HEK293 (cell line): ENCODE data around the gene GNL2.

ENCODE experiments used
- EGR2 ChIP-seq: fragments of 450-650 bp; formaldehyde crosslinking; IDR thresholded peaks from 2 replicates; pipeline ENCODE4 v1.5.1; 2016; ENCODE audit warnings: low read depth, missing biosample characterization, missing genetic modification characterization
- KLF16 ChIP-seq: fragments of 450-650 bp; formaldehyde crosslinking; IDR thresholded peaks from 2 replicates; pipeline ENCODE4 v1.5.1; 2017; ENCODE audit warnings: missing biosample characterization, missing genetic modification characterization
- OVOL3 ChIP-seq: fragments of 450-650 bp; formaldehyde crosslinking; IDR thresholded peaks from 2 replicates; pipeline ENCODE4 v1.5.1; 2016; ENCODE audit warnings: missing biosample characterization, missing genetic modification characterization
- PRDM1 ChIP-seq: fragments of 450-650 bp; formaldehyde crosslinking; IDR thresholded peaks from 2 replicates; pipeline ENCODE4; 2016; ENCODE audit warnings: missing biosample characterization, missing genetic modification characterization
- SCRT2 ChIP-seq: fragments of 450-650 bp; formaldehyde crosslinking; IDR thresholded peaks from 2 replicates; pipeline ENCODE4 v1.5.1; 2016; ENCODE audit warnings: missing biosample characterization, missing genetic modification characterization
- SP2 ChIP-seq: fragments of 450-650 bp; formaldehyde crosslinking; IDR thresholded peaks from 2 replicates; pipeline ENCODE4 v1.5.1; 2016; ENCODE audit warnings: missing biosample characterization, missing genetic modification characterization
- SP3 ChIP-seq: fragments of 450-650 bp; formaldehyde crosslinking; IDR thresholded peaks from 2 replicates; pipeline ENCODE4 v1.5.1; 2016; ENCODE audit warnings: missing biosample characterization, missing genetic modification characterization
- SP7 ChIP-seq: fragments of 450-650 bp; formaldehyde crosslinking; IDR thresholded peaks from 2 replicates; pipeline ENCODE4 v1.5.1; 2016; ENCODE audit warnings: missing biosample characterization, missing genetic modification characterization
- TRIM28 ChIP-seq: IDR thresholded peaks from 2 replicates; pipeline ENCODE4 v1.6.1; 2011; ENCODE audit warnings: low read length, control low read depth, borderline replicate concordance
- ZBTB17 ChIP-seq: fragments of 450-650 bp; formaldehyde crosslinking; IDR thresholded peaks from 2 replicates; pipeline ENCODE4 v1.5.1; 2016; ENCODE audit warnings: missing biosample characterization, missing genetic modification characterization
- ZEB2 ChIP-seq: fragments of 450-650 bp; formaldehyde crosslinking; IDR thresholded peaks from 2 replicates; pipeline ENCODE4 v1.5.1; 2016; ENCODE audit warnings: missing biosample characterization, missing genetic modification characterization
- ZFHX2 ChIP-seq: fragments of 450-650 bp; formaldehyde crosslinking; conservative IDR thresholded peaks from 2 replicates; pipeline ENCODE4 v1.5.1; 2016; ENCODE audit warnings: missing biosample characterization, missing genetic modification characterization
- ZFP37 ChIP-seq: fragments of 450-650 bp; formaldehyde crosslinking; IDR thresholded peaks from 2 replicates; pipeline ENCODE4 v1.5.1; 2016; ENCODE audit warnings: missing biosample characterization, missing genetic modification characterization
- ZNF121 ChIP-seq: fragments of 450-650 bp; formaldehyde crosslinking; IDR thresholded peaks from 2 replicates; pipeline ENCODE4 v1.5.1; 2016; ENCODE audit warnings: missing biosample characterization, missing genetic modification characterization
- ZNF23 ChIP-seq: fragments of 450-650 bp; formaldehyde crosslinking; IDR thresholded peaks from 2 replicates; pipeline ENCODE4 v1.5.1; 2016; ENCODE audit warnings: missing biosample characterization, missing genetic modification characterization, borderline replicate concordance
- ZNF24 ChIP-seq: fragments of 450-650 bp; formaldehyde crosslinking; IDR thresholded peaks from 2 replicates; pipeline ENCODE4 v1.5.1; 2016; ENCODE audit warnings: missing biosample characterization, missing genetic modification characterization
- ZNF335 ChIP-seq: fragments of 450-650 bp; formaldehyde crosslinking; conservative IDR thresholded peaks from 2 replicates; pipeline ENCODE4 v1.5.1; 2016; ENCODE audit warnings: missing biosample characterization, missing genetic modification characterization
- ZNF391 ChIP-seq: fragments of 450-650 bp; formaldehyde crosslinking; IDR thresholded peaks from 2 replicates; pipeline ENCODE4 v1.5.1; 2016; ENCODE audit warnings: low read depth, missing biosample characterization, missing genetic modification characterization, borderline replicate concordance
- ZNF629 ChIP-seq: fragments of 450-650 bp; formaldehyde crosslinking; IDR thresholded peaks from 2 replicates; pipeline ENCODE4 v1.5.1; 2017; ENCODE audit warnings: missing biosample characterization, missing genetic modification characterization
- ZNF660 ChIP-seq: fragments of 450-650 bp; IDR thresholded peaks from 2 replicates; pipeline ENCODE4 v1.5.1; 2018; ENCODE audit warnings: missing biosample characterization, mild to moderate bottlenecking, missing genetic modification characterization
- ZNF792 ChIP-seq: fragments of 450-650 bp; formaldehyde crosslinking; IDR thresholded peaks from 2 replicates; pipeline ENCODE4 v1.5.1; 2016; ENCODE audit warnings: missing biosample characterization, missing genetic modification characterization
- ZNF843 ChIP-seq: fragments of 450-650 bp; formaldehyde crosslinking; IDR thresholded peaks from 2 replicates; pipeline ENCODE4 v1.5.1; 2016; ENCODE audit warnings: missing biosample characterization, missing genetic modification characterization
- ZXDB ChIP-seq: fragments of 450-650 bp; formaldehyde crosslinking; IDR thresholded peaks from 2 replicates; pipeline ENCODE4 v1.5.1; 2016; ENCODE audit warnings: missing biosample characterization, missing genetic modification characterization
- TF ChIP-seq, protein P1 (sequence below): fragments of 450-650 bp; formaldehyde crosslinking; conservative IDR thresholded peaks from 2 replicates; pipeline ENCODE4 v1.5.1; 2016; ENCODE audit warnings: low read depth, missing biosample characterization, missing genetic modification characterization
- TF ChIP-seq, protein P2 (sequence below): fragments of 450-650 bp; formaldehyde crosslinking; IDR thresholded peaks from 2 replicates; pipeline ENCODE4 v1.5.1; 2016; ENCODE audit warnings: missing biosample characterization, missing genetic modification characterization
- TF ChIP-seq, protein P3 (sequence below): fragments of 450-650 bp; formaldehyde crosslinking; conservative IDR thresholded peaks from 2 replicates; pipeline ENCODE4 v1.5.1; 2016; ENCODE audit warnings: low read depth, missing biosample characterization, missing genetic modification characterization
- TF ChIP-seq, protein P4 (sequence below): fragments of 450-650 bp; formaldehyde crosslinking; IDR thresholded peaks from 2 replicates; pipeline ENCODE4 v1.5.1; 2016; ENCODE audit warnings: missing biosample characterization, missing genetic modification characterization, low read depth

The GNL2 gene

DNA sequence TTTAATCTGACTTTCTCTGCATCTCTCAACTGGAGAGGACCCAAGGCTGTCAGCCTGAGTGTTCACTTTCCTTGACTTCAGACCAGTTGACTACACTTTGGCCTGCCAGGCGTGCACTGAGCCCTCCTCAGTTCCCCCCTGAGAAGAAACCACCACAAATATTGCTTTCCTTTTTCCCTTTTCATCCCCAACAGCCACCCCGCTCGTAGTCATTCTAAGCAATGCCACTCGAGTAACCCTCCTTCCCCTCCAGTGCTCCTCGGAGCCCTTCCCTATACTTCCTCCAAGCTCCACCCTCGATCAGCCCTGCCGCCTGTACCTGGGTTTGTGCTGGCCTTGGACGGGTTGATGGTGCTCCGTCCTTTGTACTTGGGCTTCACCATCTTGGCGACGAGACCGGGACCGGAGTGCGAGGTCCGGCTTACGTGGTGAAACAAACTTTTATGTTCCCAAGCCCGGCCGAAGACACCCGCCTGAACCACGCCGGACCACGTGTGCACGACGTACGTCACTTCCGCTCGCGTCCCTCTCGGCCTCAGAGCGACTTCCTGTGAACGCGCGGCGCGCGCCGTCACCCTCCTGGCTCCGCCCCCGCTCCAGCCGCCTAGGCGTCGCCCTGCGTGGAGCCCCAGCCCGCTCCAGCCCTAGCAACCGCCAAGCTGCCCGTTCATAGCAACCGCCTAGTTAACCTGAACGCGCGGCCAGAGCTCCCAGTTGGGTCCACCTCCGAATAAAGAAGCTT, at the start of gene GNL2 (continued):
- TF ChIP-seq, protein P1, sequence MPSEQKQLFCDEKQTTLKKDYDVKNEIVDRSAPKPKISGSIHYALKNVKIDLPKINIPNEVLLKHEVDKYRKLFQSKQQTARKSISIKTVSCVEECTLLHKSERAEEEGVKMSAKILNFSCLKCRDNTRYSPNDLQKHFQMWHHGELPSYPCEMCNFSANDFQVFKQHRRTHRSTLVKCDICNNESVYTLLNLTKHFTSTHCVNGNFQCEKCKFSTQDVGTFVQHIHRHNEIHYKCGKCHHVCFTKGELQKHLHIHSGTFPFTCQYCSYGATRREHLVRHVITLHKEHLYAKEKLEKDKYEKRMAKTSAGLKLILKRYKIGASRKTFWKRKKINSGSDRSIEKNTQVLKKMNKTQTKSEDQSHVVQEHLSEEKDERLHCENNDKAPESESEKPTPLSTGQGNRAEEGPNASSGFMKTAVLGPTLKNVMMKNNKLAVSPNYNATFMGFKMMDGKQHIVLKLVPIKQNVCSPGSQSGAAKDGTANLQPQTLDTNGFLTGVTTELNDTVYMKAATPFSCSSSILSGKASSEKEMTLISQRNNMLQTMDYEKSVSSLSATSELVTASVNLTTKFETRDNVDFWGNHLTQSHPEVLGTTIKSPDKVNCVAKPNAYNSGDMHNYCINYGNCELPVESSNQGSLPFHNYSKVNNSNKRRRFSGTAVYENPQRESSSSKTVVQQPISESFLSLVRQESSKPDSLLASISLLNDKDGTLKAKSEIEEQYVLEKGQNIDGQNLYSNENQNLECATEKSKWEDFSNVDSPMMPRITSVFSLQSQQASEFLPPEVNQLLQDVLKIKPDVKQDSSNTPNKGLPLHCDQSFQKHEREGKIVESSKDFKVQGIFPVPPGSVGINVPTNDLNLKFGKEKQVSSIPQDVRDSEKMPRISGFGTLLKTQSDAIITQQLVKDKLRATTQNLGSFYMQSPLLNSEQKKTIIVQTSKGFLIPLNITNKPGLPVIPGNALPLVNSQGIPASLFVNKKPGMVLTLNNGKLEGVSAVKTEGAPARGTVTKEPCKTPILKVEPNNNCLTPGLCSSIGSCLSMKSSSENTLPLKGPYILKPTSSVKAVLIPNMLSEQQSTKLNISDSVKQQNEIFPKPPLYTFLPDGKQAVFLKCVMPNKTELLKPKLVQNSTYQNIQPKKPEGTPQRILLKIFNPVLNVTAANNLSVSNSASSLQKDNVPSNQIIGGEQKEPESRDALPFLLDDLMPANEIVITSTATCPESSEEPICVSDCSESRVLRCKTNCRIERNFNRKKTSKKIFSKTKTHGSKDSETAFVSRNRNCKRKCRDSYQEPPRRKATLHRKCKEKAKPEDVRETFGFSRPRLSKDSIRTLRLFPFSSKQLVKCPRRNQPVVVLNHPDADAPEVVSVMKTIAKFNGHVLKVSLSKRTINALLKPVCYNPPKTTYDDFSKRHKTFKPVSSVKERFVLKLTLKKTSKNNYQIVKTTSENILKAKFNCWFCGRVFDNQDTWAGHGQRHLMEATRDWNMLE (tag by site-specific recombination), result peak; percentile 56
- TF ChIP-seq, protein P2, sequence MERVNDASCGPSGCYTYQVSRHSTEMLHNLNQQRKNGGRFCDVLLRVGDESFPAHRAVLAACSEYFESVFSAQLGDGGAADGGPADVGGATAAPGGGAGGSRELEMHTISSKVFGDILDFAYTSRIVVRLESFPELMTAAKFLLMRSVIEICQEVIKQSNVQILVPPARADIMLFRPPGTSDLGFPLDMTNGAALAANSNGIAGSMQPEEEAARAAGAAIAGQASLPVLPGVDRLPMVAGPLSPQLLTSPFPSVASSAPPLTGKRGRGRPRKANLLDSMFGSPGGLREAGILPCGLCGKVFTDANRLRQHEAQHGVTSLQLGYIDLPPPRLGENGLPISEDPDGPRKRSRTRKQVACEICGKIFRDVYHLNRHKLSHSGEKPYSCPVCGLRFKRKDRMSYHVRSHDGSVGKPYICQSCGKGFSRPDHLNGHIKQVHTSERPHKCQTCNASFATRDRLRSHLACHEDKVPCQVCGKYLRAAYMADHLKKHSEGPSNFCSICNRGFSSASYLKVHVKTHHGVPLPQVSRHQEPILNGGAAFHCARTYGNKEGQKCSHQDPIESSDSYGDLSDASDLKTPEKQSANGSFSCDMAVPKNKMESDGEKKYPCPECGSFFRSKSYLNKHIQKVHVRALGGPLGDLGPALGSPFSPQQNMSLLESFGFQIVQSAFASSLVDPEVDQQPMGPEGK (tag by site-specific recombination), result peak; percentile 65
- TF ChIP-seq SP2 (tag by site-specific recombination), result peak; percentile 85
- TF ChIP-seq SP7 (tag by site-specific recombination), result peak; percentile 6
- no peak for TF ChIP-seq ZNF792 (tag by site-specific recombination)
- TF ChIP-seq ZXDB (tag by site-specific recombination), result peak; percentile 74
- TF ChIP-seq SCRT2 (tag by site-specific recombination), result no peak
- peak; percentile 94 for TF ChIP-seq ZNF629 (tag by site-specific recombination)
- TF ChIP-seq ZEB2 (tag by site-specific recombination), result 0 out of 2 replicates have a peak, but pooled peaks have one; percentile 11
- 0 out of 2 replicates have a peak, but pooled peaks have one; percentile 38 for TF ChIP-seq TRIM28
- TF ChIP-seq OVOL3 (tag by site-specific recombination), result no peak
- TF ChIP-seq ZNF391, result peak; percentile 70; the same call in 1 of the 2 replicates
- TF ChIP-seq, protein P3, sequence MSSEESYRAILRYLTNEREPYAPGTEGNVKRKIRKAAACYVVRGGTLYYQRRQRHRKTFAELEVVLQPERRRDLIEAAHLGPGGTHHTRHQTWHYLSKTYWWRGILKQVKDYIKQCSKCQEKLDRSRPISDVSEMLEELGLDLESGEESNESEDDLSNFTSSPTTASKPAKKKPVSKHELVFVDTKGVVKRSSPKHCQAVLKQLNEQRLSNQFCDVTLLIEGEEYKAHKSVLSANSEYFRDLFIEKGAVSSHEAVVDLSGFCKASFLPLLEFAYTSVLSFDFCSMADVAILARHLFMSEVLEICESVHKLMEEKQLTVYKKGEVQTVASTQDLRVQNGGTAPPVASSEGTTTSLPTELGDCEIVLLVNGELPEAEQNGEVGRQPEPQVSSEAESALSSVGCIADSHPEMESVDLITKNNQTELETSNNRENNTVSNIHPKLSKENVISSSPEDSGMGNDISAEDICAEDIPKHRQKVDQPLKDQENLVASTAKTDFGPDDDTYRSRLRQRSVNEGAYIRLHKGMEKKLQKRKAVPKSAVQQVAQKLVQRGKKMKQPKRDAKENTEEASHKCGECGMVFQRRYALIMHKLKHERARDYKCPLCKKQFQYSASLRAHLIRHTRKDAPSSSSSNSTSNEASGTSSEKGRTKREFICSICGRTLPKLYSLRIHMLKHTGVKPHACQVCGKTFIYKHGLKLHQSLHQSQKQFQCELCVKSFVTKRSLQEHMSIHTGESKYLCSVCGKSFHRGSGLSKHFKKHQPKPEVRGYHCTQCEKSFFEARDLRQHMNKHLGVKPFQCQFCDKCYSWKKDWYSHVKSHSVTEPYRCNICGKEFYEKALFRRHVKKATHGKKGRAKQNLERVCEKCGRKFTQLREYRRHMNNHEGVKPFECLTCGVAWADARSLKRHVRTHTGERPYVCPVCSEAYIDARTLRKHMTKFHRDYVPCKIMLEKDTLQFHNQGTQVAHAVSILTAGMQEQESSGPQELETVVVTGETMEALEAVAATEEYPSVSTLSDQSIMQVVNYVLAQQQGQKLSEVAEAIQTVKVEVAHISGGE (tag by site-specific recombination), result peak; percentile 93
- 0 out of 2 replicates have a peak, but pooled peaks have one; percentile 33 for TF ChIP-seq PRDM1 (tag by site-specific recombination)
- TF ChIP-seq ZNF24 (tag by site-specific recombination), result 0 out of 2 replicates have a peak, but pooled peaks have one; percentile 25
- peak; percentile 52 for TF ChIP-seq ZFHX2 (tag by site-specific recombination)
- TF ChIP-seq ZNF23 (tag by site-specific recombination), result no peak
- TF ChIP-seq, protein P4, sequence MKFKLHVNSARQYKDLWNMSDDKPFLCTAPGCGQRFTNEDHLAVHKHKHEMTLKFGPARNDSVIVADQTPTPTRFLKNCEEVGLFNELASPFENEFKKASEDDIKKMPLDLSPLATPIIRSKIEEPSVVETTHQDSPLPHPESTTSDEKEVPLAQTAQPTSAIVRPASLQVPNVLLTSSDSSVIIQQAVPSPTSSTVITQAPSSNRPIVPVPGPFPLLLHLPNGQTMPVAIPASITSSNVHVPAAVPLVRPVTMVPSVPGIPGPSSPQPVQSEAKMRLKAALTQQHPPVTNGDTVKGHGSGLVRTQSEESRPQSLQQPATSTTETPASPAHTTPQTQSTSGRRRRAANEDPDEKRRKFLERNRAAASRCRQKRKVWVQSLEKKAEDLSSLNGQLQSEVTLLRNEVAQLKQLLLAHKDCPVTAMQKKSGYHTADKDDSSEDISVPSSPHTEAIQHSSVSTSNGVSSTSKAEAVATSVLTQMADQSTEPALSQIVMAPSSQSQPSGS (tag by site-specific recombination), result peak; percentile 54; the same call in 1 of the 2 replicates
- TF ChIP-seq SP3 (tag by site-specific recombination), result peak; percentile 80
- peak; percentile 94 for TF ChIP-seq ZNF335 (tag by site-specific recombination)
- TF ChIP-seq ZFP37 (tag by site-specific recombination), result peak; percentile 49; the same call in 1 of the 2 replicates
- 0 out of 2 replicates have a peak, but pooled peaks have one; percentile 74 for TF ChIP-seq ZNF121 (tag by site-specific recombination)
- no peak; the same call in none of the 2 replicates for TF ChIP-seq KLF16 (tag by site-specific recombination)
- TF ChIP-seq EGR2, result peak; percentile 36; the same call in 1 of the 2 replicates
- TF ChIP-seq ZBTB17 (tag by site-specific recombination), result 0 out of 2 replicates have a peak, but pooled peaks have one; percentile 44
- TF ChIP-seq ZNF660 (tag by site-specific recombination), result 0 out of 2 replicates have a peak, but pooled peaks have one; percentile 59
- 0 out of 2 replicates have a peak, but pooled peaks have one; percentile 47 for TF ChIP-seq ZNF843
- TF ChIP-seq, all 188 proteins: peak for 38
